GM21786 (cell line): ENCODE data around the gene ZDHHC16.
"Not testable (repeated sequence)": the region's sequence is repeated elsewhere in the genome, so short reads cannot be mapped to it uniquely, and the experiment has no call there.

Experiments
- ATAC-seq: cut with Tn5 transposase; IDR thresholded peaks from one replicate; pipeline ENCODE4 v1.9.1; 2021; ENCODE audit not compliant: unreplicated experiment

ZDHHC16 gene

DNA sequence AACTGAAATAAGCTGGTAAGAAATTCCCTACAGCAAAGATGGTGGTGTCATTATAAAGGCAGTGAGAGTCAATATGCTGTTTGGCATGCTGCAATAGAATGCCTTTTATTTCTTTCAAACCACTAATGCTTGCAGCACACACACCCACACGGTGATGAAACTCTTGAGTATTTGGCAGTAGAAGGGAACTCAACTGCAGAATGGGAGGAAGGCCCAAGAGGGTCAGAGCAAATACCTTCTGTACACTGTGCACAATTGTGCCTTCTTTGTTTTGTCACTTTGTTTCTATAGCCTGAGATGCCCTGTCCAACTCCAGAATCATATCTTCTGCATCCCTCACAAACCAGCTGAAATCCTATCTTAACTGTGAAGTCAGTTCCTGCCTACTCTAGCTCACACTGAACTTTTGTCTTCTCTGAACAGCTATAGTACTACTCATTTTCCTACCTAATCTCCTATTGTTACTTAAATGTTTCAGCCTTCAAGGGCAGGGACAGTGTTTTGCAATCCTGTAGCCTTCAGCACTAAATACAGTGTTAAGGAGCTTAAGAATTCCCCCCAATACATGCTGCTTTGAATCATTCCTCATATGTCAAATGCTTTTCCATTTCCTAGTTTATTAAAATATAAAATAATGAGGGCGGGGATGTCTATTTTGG, 30.1 kb downstream of the ZDHHC16 start:
- no peak for ATAC-seq

- not testable (repeated sequence) for ATAC-seq
Observed at GRCh38 chr10:97479410-97479809, 33.4 kb downstream of the ZDHHC16 start.

- no peak for ATAC-seq
Observed at GRCh38 chr10:97479939-97480338, 34.0 kb downstream of the ZDHHC16 start.

- ATAC-seq = no peak
Observed at GRCh38 chr10:97481071-97481470, 35.1 kb downstream of the ZDHHC16 start.

DNA sequence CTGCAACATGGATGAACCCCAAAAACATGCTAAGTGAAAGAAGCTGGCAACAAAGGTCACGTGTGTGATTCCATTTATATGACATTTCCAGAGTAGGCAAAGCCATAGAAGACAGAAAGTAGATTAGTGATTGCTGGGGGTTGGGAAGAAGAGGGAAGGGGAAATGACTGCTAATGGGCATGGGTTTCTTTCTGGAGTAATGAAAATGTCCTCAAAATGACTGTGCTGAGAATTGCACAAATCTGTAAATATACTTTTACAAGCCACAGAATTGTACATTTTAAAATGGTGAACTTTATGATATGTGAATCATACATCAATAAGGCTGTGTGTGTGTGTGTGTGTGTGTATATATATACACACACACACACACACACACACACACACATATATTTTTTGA, 36.4 kb downstream of the ZDHHC16 start:
- no peak for ATAC-seq

- ATAC-seq = no peak
Observed at GRCh38 chr10:97483506-97483905, 37.5 kb downstream of the ZDHHC16 start.

- no peak for ATAC-seq
Observed at GRCh38 chr10:97483921-97484320, 37.9 kb downstream of the ZDHHC16 start.

DNA sequence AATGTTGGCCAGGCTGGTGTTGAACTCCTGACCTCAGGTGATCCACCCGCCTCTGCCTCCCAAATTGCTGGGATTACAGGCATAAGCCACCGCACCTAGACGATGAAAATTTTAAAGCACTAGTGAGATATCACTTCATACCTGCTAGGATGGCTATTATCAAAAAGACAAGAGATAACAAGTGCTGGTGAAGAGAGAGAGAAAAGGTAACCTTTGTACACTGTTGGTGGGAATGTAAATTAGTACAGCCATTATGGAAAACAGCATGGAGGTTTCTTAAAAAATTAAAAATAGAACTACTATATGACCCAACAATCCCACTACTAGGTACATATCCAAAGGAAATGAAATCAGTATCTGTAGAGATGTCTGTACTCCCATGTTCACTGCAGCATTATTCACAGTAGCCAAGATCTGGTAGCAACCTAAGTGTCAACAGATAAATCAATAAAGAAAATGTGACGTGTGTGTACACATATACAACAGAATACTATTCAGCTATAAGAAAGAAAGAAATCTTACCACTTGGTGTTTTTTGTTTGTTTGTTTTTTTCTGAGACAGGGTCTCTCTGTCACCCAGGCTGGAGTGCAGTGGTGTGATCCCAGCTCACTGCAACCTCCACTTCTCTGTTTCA, 39.8 kb downstream of the ZDHHC16 start:
- ATAC-seq = no peak

DNA sequence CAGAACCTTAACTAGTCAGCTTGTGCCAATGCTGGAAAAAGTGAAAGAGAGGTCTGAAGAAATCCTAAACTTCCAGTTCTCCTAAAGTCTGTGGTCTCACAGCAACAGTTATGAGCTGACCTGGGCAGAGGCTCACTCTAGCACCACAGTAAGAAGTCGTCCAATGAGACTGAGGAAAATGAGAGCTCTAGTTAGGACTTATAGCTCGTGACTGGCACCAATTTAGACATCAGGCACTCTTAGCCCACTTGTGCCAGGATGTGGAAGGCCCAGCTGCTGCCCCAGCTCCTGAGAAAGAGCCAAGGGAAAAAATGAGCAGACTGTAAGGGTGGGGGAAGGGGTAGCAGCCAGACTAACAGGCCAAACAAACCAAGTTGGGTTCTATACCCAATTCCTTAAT, 44.6 kb downstream of the ZDHHC16 start:
- ATAC-seq = no peak

DNA sequence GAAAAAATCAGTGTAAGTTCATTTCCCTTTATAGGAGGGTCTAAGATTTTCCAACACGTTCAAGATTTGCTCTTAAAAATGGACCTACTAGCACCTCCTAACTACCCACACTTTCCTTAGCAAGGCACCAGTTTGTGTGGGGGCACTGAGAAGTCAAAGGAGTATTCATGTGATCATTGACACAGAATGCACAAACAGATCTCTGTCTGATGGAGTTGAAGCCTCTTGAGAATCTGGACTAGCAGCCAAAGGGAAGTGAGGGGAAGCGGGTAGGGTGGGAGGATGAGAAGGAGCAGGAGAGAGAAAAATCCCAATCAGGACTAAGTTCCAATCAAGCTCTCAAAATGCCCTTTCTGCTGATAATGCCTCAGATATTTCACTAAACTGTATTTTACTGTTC, 48.2 kb downstream of the ZDHHC16 start:
- no peak for ATAC-seq

DNA sequence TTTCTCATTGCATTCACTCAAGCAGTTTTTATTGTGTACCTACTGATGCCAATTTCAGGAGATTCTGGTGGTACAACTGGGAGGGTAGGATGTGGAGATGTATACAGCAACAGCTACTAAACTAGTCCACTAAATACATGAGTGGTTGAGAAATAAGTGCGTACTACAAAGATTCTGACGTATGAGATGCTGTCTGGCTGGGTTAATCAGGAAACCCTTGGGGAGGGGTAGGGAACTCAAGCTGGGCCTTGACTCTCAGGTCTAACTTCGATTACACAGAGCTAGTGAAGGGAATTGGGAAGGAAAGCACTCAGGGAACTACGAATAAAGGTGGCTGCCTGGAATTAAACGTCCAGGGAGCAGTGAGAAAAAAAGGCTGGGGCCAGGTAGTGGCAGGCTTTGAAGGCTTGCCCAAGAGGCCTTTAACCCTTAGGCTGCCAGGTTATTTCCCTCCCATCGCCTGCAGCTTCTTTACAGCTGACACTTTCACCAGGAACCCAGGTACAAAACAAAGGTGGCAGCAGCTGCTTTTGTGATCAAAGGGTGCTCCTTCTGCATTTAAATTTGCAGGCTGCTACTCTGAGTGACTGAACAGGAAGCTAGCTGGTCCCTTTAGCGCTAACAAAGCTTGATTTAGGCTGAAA, 49.0 kb downstream of the ZDHHC16 start:
- ATAC-seq = no peak

DNA sequence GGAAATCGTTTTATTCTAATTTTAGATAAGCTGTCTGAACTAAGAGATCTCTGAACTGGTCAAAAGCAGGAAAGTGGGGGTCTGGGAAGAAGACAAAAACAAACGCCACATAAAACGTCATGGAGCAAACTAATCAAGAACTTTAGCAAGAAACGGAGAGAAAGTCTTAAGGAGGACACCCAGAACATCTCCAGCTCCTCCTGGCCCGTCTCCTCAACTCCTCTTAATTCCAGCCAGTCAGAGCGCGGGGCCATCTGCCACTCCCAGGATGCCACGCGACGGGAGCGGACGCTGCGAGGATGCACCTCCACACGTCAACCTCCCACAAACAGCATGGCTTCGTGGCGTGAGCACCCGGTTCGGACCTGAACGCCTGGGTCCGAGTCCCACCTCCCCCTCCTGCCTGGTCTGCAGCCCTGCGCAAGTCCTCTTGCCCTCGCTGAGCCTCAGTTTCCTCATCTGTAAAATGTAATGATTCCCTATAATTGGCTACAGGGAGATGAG, 51.6 kb downstream of the ZDHHC16 start:
- ATAC-seq = peak; percentile 19

GRCh38 chr10:97498076-97498840, 52.3 kb downstream of the ZDHHC16 start, which contains the start of gene MMS19:
Gene MMS19, minus strand, starts transcription at chr10:97498422. Its CDS starts 38 bp downstream, at chr10:97498384.
- peak; percentile 86 for ATAC-seq

- no peak for ATAC-seq
Observed at GRCh38 chr10:97498841-97499560, 53.0 kb downstream of the ZDHHC16 start, which contains the start of gene UBTD1. Gene UBTD1, plus strand, starts transcription at chr10:97498924. Its CDS starts 280 bp downstream, at chr10:97499204.

DNA sequence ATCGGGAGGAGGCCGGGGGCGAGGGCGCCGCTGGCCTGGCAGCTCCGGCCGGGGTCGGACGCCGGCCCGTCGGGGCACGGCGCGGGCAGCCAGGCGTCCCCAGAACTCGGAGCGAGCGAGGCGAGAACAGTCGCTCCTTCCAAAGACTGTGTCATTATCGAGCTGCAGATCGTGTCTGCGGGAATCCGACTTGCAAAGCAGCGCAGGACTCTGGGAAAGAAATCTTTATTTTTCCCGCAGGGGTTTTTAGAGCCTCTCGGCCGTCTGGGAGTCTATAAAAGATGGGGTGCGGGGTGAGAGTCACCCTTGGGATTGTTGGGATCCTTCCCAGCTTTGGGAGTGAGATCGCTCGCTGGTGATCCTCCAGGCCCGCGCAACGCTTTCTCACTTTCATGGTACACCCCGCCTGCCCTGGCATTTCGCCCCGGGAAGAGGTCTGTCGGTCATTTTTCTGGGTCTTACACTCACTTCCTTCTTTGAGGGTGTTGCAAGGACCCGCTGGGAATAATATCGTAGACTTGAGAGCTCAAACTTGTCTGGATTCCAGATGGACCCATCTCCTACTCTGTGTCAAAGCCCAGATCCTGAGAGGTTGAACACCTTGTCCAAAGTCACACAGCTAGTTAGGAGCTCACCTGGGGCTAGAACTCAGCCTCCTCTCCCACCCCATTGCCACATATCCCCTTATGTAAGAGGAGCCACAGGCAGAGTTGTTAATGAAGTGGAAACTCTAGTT, 53.8 kb downstream of the ZDHHC16 start:
- no peak for ATAC-seq

DNA sequence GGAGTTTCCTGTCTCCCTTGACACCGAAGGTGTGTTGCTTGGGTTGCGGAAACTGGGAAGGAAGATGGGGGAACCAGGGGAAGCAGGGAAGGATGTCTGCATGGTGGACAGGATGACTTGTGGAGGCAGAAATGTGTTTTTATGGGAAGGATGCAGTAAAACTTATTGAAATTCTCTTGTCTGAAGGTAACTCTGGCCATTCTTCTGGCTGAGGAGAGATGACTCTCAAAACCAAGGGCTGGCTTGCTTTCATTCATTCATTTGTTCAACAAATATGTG, 54.3 kb downstream of the ZDHHC16 start:
- ATAC-seq = no peak

GRCh38 chr10:97502916-97503315, 56.9 kb downstream of the ZDHHC16 start:
- no peak for ATAC-seq

GRCh38 chr10:97503406-97503805, 57.4 kb downstream of the ZDHHC16 start:
- no peak for ATAC-seq

DNA sequence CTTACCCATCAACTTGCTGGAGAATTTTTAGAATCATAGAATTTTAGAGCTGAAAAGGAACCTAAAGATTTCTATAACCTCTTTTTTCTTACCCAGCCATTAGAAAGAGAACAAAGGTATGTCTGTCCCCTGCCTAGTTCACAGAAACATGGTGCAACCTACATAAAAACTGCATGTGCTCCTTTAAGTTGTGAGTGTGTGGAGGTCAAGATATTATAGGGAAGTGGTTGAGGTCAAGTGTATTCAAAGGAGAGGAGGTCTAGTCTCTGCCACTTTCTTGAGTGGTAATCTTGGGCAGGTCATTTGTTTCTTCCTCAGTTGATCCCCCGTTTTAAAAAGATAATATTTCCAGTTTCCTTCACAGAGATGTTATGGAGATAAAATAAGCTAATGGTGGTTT, 59.2 kb downstream of the ZDHHC16 start:
- no peak for ATAC-seq
